SK-N-SH (cell line): ENCODE data around the gene LUC7L3. TPM values are rescaled to one million over a fixed set of nuclear protein-coding genes. Genes with fewer than 3 reads are reported as not detected.

Source experiments
- CTCF ChIA-PET: fragments of 300-600, 350-600 bp; formaldehyde crosslinking; extraction: SDS; loops from one replicate; lab custom pipeline; 2021; lab: Yijun Ruan, JAX
- POLR2A ChIA-PET: fragments of 350-600 bp; sonication (Branson Sonifier 250); formaldehyde crosslinking; extraction: SDS; loops from one replicate; lab custom pipeline; 2020; ENCODE audit warnings: antibody characterized with exemption, inconsistent platforms; lab: Yijun Ruan, JAX
- DNase-seq: peaks from one replicate; pipeline ENCODE4 v3.0.0; 2012
- H2AFZ ChIP-seq: fragments of 200-600 bp; sonication (generic); 2 replicates; pipeline ENCODE4 v1.8.1; 2016; ENCODE audit warnings: antibody characterized with exemption, mild to moderate bottlenecking, low read depth
- H3F3A ChIP-seq: fragments of 200-600 bp; sonication (generic); replicated peaks from 2 replicates; pipeline ENCODE3; 2016; ENCODE audit warnings: antibody characterized with exemption, mild to moderate bottlenecking; ENCODE audit not compliant: insufficient read depth
- H3K27ac ChIP-seq, 2 experiments: fragments of 200-500 bp in 1 of 2; fragments of 200-600 bp in 1 of 2; sonication (Bioruptor generic) in 1 of 2; sonication (generic), shearing (Covaris generic) in 1 of 2; 2 replicates each; pipeline versions ENCODE4 v1.5.1 to v1.6.1; 2014 to 2016; ENCODE audit warnings: low read depth in 2 of 2, inconsistent platforms in 1 of 2, low read length in 1 of 2, mild to moderate bottlenecking in 1 of 2, mixed read lengths in 1 of 2
- H3K27me3 ChIP-seq: fragments of 200-600 bp; sonication (generic), shearing (Covaris generic); 2 replicates; pipeline ENCODE4 v1.6.1; 2016; ENCODE audit warnings: mixed run types; ENCODE audit not compliant: insufficient read depth
- H3K36me3 ChIP-seq, 2 experiments: fragments of 200-500 bp in 1 of 2; fragments of 200-600 bp in 1 of 2; sonication (Bioruptor generic) in 1 of 2; sonication (generic) in 1 of 2; replicated peaks in 1 of 2; 2 replicates each; pipeline versions ENCODE3 to v1.5.1; 2014 to 2016; ENCODE audit warnings: low read length in 1 of 2, mild to moderate bottlenecking in 1 of 2; ENCODE audit not compliant: insufficient read depth in 2 of 2, control insufficient read depth in 1 of 2
- H3K4me1 ChIP-seq, 2 experiments: fragments of 200-500 bp in 1 of 2; fragments of 200-600 bp in 1 of 2; sonication (Bioruptor generic) in 1 of 2; sonication (generic), shearing (Covaris generic) in 1 of 2; 2 replicates each; pipeline versions ENCODE4 v1.5.1 to v1.6.1; 2014 to 2016; ENCODE audit warnings: low read depth in 1 of 2, low read length in 1 of 2, mixed run types in 1 of 2; ENCODE audit not compliant: insufficient read depth in 2 of 2, control insufficient read depth in 1 of 2
- H3K4me2 ChIP-seq: fragments of 200-600 bp; sonication (generic), shearing (Covaris generic); 2 replicates; pipeline ENCODE4 v1.6.1; 2017; ENCODE audit warnings: mixed run types
- H3K4me3 ChIP-seq, 2 experiments: fragments of 200-500 bp in 1 of 2; fragments of 200-600 bp in 1 of 2; sonication (Bioruptor generic) in 1 of 2; sonication (generic), shearing (Covaris generic) in 1 of 2; 2 replicates each; pipeline versions ENCODE4 v1.5.1 to v1.8.1; 2014 to 2016; ENCODE audit warnings: low read depth in 2 of 2, inconsistent platforms in 1 of 2, low read length in 1 of 2, mild to moderate bottlenecking in 1 of 2, mixed read lengths in 1 of 2, moderate library complexity in 1 of 2
- H3K79me2 ChIP-seq: fragments of 200-600 bp; sonication (generic); 2 replicates; pipeline ENCODE4 v1.8.1; 2017; ENCODE audit warnings: mild to moderate bottlenecking; ENCODE audit not compliant: insufficient read depth
- H3K9ac ChIP-seq: fragments of 200-600 bp; sonication (generic); 2 replicates; pipeline ENCODE4 v1.6.1; 2017; ENCODE audit warnings: mixed run types
- H3K9me2 ChIP-seq: fragments of 200-600 bp; sonication (generic); 2 replicates; pipeline ENCODE4 v1.6.1; 2017; ENCODE audit warnings: mixed run types
- H3K9me3 ChIP-seq: fragments of 200-600 bp; sonication (generic); 2 replicates; pipeline ENCODE4 v1.6.1; 2017; ENCODE audit warnings: mixed run types, mild to moderate bottlenecking, moderate library complexity
- H4K20me1 ChIP-seq: fragments of 200-600 bp; sonication (generic); 2 replicates; pipeline ENCODE4 v1.6.1; 2017; ENCODE audit warnings: mild to moderate bottlenecking, mixed run types; ENCODE audit not compliant: insufficient read depth
- CTCF ChIP-seq: fragments of 200-600 bp; sonication (generic); IDR thresholded peaks from 2 replicates; pipeline ENCODE4 v1.6.1; 2017; ENCODE audit warnings: antibody characterized with exemption, mild to moderate bottlenecking, moderate library complexity
- ELF1 ChIP-seq: IDR thresholded peaks from 2 replicates; pipeline ENCODE4 v1.4.0; 2012
- EZH2phosphoT487 ChIP-seq: fragments of 200-600 bp; sonication (generic); IDR thresholded peaks from 2 replicates; pipeline ENCODE4 v1.6.1; 2017; ENCODE audit warnings: low read depth, mixed run types, mild to moderate bottlenecking, antibody characterized with exemption, moderate library complexity, borderline replicate concordance
- FOSL2 ChIP-seq: IDR thresholded peaks from 2 replicates; pipeline ENCODE4 v1.4.0; 2012; ENCODE audit warnings: low read depth, mild to moderate bottlenecking, moderate library complexity, borderline replicate concordance
- FOXJ3 ChIP-seq: sonication (generic); formaldehyde crosslinking; IDR thresholded peaks from 2 replicates; pipeline ENCODE4 v1.5.1; 2020; ENCODE audit warnings: mild to moderate bottlenecking, missing genetic modification reagents
- IRF3 ChIP-seq: fragments of 150-350 bp; IDR thresholded peaks from 2 replicates; pipeline ENCODE4 v1.6.1; 2016; ENCODE audit warnings: mild to moderate bottlenecking, low read depth, low read length
- MEF2A ChIP-seq: IDR thresholded peaks from 2 replicates; pipeline ENCODE4 v1.4.0; 2012; ENCODE audit warnings: low read depth, borderline replicate concordance
- MXI1 ChIP-seq: IDR thresholded peaks from 2 replicates; pipeline ENCODE4 v1.6.1; 2012; ENCODE audit warnings: mild to moderate bottlenecking, low read depth, low read length, improper control_type of control experiment
- NFIC ChIP-seq: IDR thresholded peaks from 2 replicates; pipeline ENCODE4 v1.4.0; 2012; ENCODE audit warnings: borderline replicate concordance
- NRF1 ChIP-seq: IDR thresholded peaks from 2 replicates; pipeline ENCODE4 v1.6.1; 2012; ENCODE audit warnings: low read depth, mild to moderate bottlenecking, low read length
- RAD21 ChIP-seq: IDR thresholded peaks from 2 replicates; pipeline ENCODE4 v1.6.1; 2012; ENCODE audit warnings: mild to moderate bottlenecking, low read length
- RFX5 ChIP-seq: IDR thresholded peaks from 2 replicates; pipeline ENCODE4 v1.6.1; 2012; ENCODE audit warnings: mild to moderate bottlenecking, improper control_type of control experiment, low read length
- RXRA ChIP-seq: IDR thresholded peaks from 2 replicates; pipeline ENCODE4 v1.4.0; 2012; ENCODE audit warnings: low read depth, mild to moderate bottlenecking, borderline replicate concordance
- TAF1 ChIP-seq: IDR thresholded peaks from 2 replicates; pipeline ENCODE4 v1.6.1; 2012; ENCODE audit warnings: low read depth, mild to moderate bottlenecking, low read length, moderate library complexity, borderline replicate concordance
- TCF12 ChIP-seq: IDR thresholded peaks from 2 replicates; pipeline ENCODE4 v1.4.0; 2012
- TEAD4 ChIP-seq: IDR thresholded peaks from 2 replicates; pipeline ENCODE4 v1.4.0; 2012; ENCODE audit warnings: mild to moderate bottlenecking, borderline replicate concordance; ENCODE audit not compliant: insufficient read depth
- USF1 ChIP-seq: IDR thresholded peaks from 2 replicates; pipeline ENCODE4 v1.4.0; 2012; ENCODE audit warnings: low read depth, borderline replicate concordance
- ZBTB33 ChIP-seq: IDR thresholded peaks from 2 replicates; pipeline ENCODE4 v1.4.0; 2012; ENCODE audit warnings: low read depth, borderline replicate concordance
- WGBS: methylation state at CpG from one replicate; pipeline ENCODE4 v1.1.6; 2017; ENCODE audit warnings: low lambda C conversion rate; 5-methylcytosine and 5-hydroxymethylcytosine counted together
- polyA plus RNA-seq, 3 experiments: library from polyadenylated mRNA; depleted of rRNA; stranded (reverse); fragments of >200 nt; gene quantifications; 2 replicates each; pipeline ENCODE4 v1.2.3, GENCODE V29; 2012

LUC7L3 gene
- polyA plus RNA-seq, 1 of the 3 experiments (the other 2 are of a cell fraction) = 154 TPM

GRCh38 chr17:50703162-50703561 is 16.2 kb upstream of the LUC7L3 start:
- no peak for TF ChIP-seq MXI1
- TF ChIP-seq TCF12 = no peak
- TF ChIP-seq RFX5 = no peak
- no peak for TF ChIP-seq EZH2phosphoT487
- no peak for TF ChIP-seq FOXJ3
- no peak for TF ChIP-seq NFIC
- no peak for TF ChIP-seq ELF1
- no peak for TF ChIP-seq MEF2A
- no peak for TF ChIP-seq TAF1
- no peak for TF ChIP-seq CTCF
- no peak for TF ChIP-seq IRF3
- no peak for TF ChIP-seq USF1
- TF ChIP-seq FOSL2 = no peak
- TF ChIP-seq RAD21 = no peak
- TF ChIP-seq ZBTB33 = no peak
- no peak for TF ChIP-seq RXRA
- no peak for TF ChIP-seq NRF1
- TF ChIP-seq TEAD4 = no peak
- ChIA-PET CTCF (interaction anchor here (2.3 to 9.5 kb wide), 6 partner anchors 11 to 154 kb away, joined by 8 to 108 read pairs (median 44); partner anchors contain the start of genes LUC7L3 and SPATA20), POLR2A (interaction anchor here (0.7 to 1.1 kb wide), 2 partner anchors 9 to 16 kb away, joined by 3 read pairs; partner anchors contain the start of gene LUC7L3)
- H3K9me3 ChIP-seq = no peaks in the 10 kb centered on the region
- peaks cover 40 to 57% of the 10 kb centered on the region in 2 experiments for H3K36me3 ChIP-seq
- H3K27ac ChIP-seq = no peak overlapping the region
- peaks cover 0 to 3% of the 10 kb centered on the region in 2 experiments; a peak in 3 of 4 replicates for H3K4me1 ChIP-seq
- no peak for DNase-seq
- no peaks in the 10 kb centered on the region for H3K27me3 ChIP-seq
- H3K9me2 ChIP-seq = no peaks in the 10 kb centered on the region
- H2AFZ ChIP-seq = no peak overlapping the region
- peaks cover 15% of the 10 kb centered on the region for H3F3A ChIP-seq
- no peak overlapping the region for H3K4me3 ChIP-seq
- WGBS = 87% methylated on average over 3 of the region's 3 CpGs
- peaks cover 87% of the 10 kb centered on the region for H3K79me2 ChIP-seq
- no peak overlapping the region for H3K4me2 ChIP-seq
- H4K20me1 ChIP-seq = peaks cover 38% of the 10 kb centered on the region
- H3K9ac ChIP-seq = no peak overlapping the region
